Glomerular endothelial cell (primary cell): ENCODE results near the gene SH3BGRL. TPM values are rescaled to one million over a fixed set of nuclear protein-coding genes. Genes with fewer than 3 reads are reported as not detected.
A peak's percentile ranks its signal among the peaks of the same experiment; 100 is the strongest.

Source experiments
- DNase-seq: peaks from one replicate; pipeline ENCODE4 v3.0.0-alpha.2; 2011; ENCODE audit warnings: low read depth, low spot score; ENCODE audit errors: extremely low read depth
- total RNA-seq: library from RNA; depleted of rRNA; stranded (reverse); fragments of >200 nt; gene quantifications from 2 replicates; pipeline ENCODE4 v1.2.3, GENCODE V29; 2015

SH3BGRL gene
- total RNA-seq: 109 and 132 TPM in 2 replicates

- peak; percentile 52 for DNase-seq
Measured at GRCh38 chrX:81201671-81202455, at the start of gene SH3BGRL, which contains the start of gene HMGN5. Gene SH3BGRL (plus strand): TSS chrX:81202102. CDS start chrX:81202201, 99 bp downstream. Gene HMGN5 (minus strand): TSS chrX:81201913. CDS start chrX:81121549, 80,364 bp downstream.

- no peak for DNase-seq
Measured at GRCh38 chrX:81168391-81168790, 33.5 kb upstream of the SH3BGRL start.

GRCh38 chrX:81174286-81174685 is 27.6 kb upstream of the SH3BGRL start:
- DNase-seq: no peak

- no peak for DNase-seq
Measured at GRCh38 chrX:81195259-81195658, 6.6 kb upstream of the SH3BGRL start.

- DNase-seq: no peak
Measured at GRCh38 chrX:81195712-81196111, 6.2 kb upstream of the SH3BGRL start.

- no peak for DNase-seq
Measured at GRCh38 chrX:81201071-81201470, 831 bp upstream of the SH3BGRL start.

GRCh38 chrX:81202456-81202819 is 536 bp downstream of the SH3BGRL start:
- DNase-seq: no peak

- DNase-seq: no peak
Measured at GRCh38 chrX:81202943-81203342, 1.0 kb downstream of the SH3BGRL start.

GRCh38 chrX:81205551-81205950 is 3.6 kb downstream of the SH3BGRL start:
- no peak for DNase-seq

- DNase-seq: no peak
Measured at GRCh38 chrX:81206476-81206875, 4.6 kb downstream of the SH3BGRL start.

GRCh38 chrX:81208916-81209315 is 7.0 kb downstream of the SH3BGRL start:
- DNase-seq: no peak

- DNase-seq: no peak
Measured at GRCh38 chrX:81215685-81216084, 13.8 kb downstream of the SH3BGRL start.

GRCh38 chrX:81229229-81229628 is 27.3 kb downstream of the SH3BGRL start:
- no peak for DNase-seq

GRCh38 chrX:81229901-81230300 is 28.0 kb downstream of the SH3BGRL start:
- DNase-seq: no peak

- no peak for DNase-seq
Measured at GRCh38 chrX:81231476-81231875, 29.6 kb downstream of the SH3BGRL start.

GRCh38 chrX:81232218-81232617 is 30.3 kb downstream of the SH3BGRL start:
- DNase-seq: no peak

- DNase-seq: no peak
Measured at GRCh38 chrX:81237516-81237915, 35.6 kb downstream of the SH3BGRL start.

GRCh38 chrX:81238166-81238565 is 36.3 kb downstream of the SH3BGRL start:
- DNase-seq: no peak

- DNase-seq: no peak
Measured at GRCh38 chrX:81240701-81241331, 38.9 kb downstream of the SH3BGRL start.

- DNase-seq: no peak
Measured at GRCh38 chrX:81241753-81242152, 39.9 kb downstream of the SH3BGRL start.

- DNase-seq: no peak
Measured at GRCh38 chrX:81255876-81256275, 54.0 kb downstream of the SH3BGRL start.

- DNase-seq: no peak
Measured at GRCh38 chrX:81257817-81258216, 55.9 kb downstream of the SH3BGRL start.
